GM21526 (cell line): ENCODE data around the gene SCMH1.

ENCODE experiments used
- ATAC-seq: cut with Tn5 transposase; IDR thresholded peaks from one replicate; pipeline ENCODE4 v1.9.1; 2021; ENCODE audit warnings: moderate library complexity; ENCODE audit not compliant: unreplicated experiment, low FRiP score

SCMH1 gene

GRCh38 chr1:41241749-41242341 lies at the start of gene SCMH1:
Gene SCMH1 (minus strand): TSS chr1:41242306. CDS start chr1:41186133, 56,173 bp downstream.
- ATAC-seq: peak; percentile 41

DNA sequence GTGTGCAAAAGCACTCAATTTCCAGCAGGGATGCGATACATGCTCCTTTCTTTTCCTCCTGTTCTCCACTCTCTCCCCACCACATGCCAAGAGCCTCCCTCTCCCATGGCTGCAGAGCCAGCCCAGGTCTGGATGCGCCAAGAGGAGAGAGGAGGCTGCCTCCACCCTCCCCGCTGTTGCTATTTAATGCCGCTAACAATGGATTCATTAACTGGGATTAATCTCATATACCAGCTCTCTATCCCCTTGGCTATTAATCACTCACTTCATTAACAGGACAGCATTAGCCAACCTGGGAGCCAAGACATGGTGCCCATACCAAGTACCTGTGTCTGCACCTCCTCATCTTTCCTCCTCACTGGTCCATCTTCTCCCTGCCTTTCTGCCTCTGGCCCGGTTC lies 49.1 kb upstream of the SCMH1 start:
- no peak for ATAC-seq

DNA sequence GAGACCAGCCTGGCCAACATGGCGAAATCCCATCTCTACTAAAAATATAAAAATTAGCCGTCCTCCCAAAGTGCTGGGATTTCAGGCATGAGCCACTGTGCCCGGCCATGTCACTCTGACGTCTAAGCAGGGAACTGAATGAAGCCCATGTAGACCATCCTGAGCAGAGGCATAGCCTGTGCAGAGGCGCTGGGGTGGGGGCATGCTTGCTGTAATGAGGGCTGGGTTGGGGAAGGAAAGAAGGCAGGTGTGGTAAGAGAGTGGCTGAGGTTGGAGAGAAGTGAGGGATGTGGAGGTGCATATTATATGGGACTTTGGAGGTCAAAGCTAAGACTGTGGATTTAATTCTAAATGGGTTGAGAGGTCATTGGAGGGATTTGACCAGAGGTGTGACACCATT lies 47.1 kb upstream of the SCMH1 start:
- no peak for ATAC-seq

DNA sequence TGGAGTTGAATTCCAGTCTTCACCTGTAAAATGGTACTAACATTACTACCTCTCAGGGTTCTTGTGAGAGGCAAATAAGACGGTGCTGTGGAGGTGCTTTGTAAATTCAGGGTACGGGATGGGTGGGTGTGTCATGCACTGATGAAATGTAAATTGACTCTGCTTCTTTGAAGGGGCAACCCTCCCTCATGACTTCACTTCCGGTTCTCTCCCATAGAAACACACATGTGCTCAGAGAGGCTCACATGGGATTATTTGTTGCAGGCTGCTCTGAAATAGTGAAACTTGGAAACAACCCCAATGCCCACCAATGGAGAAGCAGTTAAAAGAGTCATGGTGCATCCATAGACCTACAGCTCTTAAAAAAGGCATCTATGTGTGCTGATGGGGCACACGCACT lies 44.9 kb upstream of the SCMH1 start:
- no peak for ATAC-seq

GRCh38 chr1:41286486-41286885 lies 44.4 kb upstream of the SCMH1 start:
- ATAC-seq: no peak

GRCh38 chr1:41285818-41286217 lies 43.7 kb upstream of the SCMH1 start:
- no peak for ATAC-seq

DNA sequence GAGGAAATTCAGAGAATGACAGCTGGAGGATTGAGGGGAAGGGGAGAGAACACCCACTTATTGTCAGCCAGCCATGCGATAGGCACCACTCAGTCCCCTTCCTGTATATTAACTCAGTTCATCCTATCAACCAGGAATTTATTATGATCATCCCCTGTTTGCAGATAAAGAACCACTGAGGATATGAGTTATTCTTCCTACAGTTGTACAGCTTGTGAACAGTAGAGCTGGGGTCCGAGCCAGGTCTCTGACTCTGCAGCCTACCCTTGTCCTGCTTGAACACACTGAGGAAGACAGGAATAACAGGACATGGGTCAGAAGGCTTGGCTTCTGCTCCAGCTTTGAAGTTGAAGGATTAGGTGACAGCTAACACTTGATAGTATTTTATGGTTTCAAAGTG lies 42.0 kb upstream of the SCMH1 start:
- ATAC-seq: no peak

- no peak for ATAC-seq
Measured at GRCh38 chr1:41282679-41283317, 40.7 kb upstream of the SCMH1 start.

GRCh38 chr1:41281334-41281733 lies 39.2 kb upstream of the SCMH1 start:
- ATAC-seq: no peak

- no peak for ATAC-seq
Measured at GRCh38 chr1:41280202-41281032, 38.3 kb upstream of the SCMH1 start.

GRCh38 chr1:41278076-41278475 lies 36.0 kb upstream of the SCMH1 start:
- ATAC-seq: no peak

- ATAC-seq: no peak
Measured at GRCh38 chr1:41277371-41277975, 35.4 kb upstream of the SCMH1 start.

GRCh38 chr1:41275831-41276230 lies 33.7 kb upstream of the SCMH1 start:
- no peak for ATAC-seq

DNA sequence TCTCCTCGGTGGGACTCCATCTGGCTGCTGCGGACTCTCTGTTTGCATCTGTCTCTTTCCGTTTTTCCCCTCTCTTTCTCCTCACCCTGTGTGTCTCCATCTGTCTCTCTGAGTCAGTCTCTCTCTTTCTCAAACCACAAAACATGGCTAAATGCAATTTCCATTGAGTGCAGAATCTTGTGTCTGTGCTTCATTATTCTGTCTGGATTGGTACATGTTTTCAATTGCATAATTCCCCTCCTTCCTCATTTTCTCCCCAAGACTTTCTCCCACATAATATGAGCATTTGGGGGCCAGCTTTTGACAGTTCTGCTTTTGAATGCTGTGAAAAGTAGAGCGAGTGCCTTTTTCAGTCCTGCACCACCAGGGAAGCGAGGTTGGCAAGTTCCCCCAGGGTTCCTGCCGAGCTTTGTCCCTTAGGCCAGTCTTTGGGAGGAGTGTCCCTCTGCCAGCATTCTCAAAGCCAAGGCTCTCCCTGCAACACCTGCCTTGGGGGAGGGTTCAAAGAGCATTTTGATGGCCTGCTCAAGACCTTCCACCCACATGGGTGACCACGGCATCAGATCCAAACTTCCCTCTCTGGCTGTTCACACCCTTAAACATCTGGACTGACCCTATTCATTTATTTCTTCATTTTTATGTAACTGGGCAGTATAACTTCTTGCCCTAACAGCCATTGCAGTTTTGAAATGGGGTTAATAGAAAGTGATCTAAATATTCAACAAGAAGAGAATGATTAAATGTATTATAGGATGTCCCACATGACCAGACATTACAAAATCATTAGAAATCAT lies 32.8 kb upstream of the SCMH1 start:
- ATAC-seq: no peak

DNA sequence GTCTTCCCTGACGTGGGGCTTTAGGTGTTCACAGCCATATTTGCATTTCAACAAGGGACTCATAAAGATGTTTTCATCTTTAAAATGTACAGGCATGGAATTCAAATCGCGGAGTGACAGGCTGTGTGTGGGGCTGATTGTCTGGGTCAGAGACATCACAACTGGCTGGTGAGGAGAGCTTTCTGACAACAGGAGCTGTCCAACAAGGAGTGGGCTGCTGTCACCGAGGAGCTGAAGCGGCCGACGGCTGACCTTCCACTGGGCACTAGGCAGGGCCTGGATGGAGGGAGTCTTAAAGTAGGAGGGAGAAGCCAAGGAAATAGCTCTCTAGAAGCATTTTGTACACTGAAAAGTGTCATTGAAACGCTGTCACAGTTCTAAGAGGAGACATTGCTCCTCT lies 30.5 kb upstream of the SCMH1 start:
- no peak for ATAC-seq

DNA sequence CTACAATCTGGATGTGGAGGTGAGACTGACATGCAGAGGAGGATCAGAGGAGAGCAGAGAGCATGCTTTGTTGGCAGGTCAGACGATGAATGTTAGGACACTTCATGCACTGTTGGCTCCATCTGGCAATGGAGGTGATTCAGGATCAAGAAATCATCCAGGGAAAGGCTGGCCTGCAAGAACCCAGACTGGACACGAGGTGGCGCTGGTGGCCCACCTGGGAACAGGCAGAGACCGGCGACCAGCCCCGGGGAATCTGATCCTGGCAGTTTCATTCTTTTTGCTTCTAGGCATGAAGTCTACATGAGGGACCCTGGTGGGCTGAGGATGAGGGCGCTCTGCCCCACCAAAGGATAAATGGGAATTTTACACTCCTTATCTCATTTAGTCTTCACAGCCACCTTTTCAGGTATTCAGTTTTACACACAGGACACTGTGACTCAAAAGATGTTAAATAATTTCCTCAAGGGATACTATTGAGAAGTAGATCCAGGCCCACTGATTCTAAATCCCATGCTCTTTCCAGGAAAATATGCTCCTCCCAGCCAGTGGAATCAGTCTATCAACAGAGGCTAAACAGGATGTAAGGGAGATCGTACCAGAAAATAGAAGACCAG lies 26.2 kb upstream of the SCMH1 start:
- ATAC-seq: no peak

- ATAC-seq: no peak
Measured at GRCh38 chr1:41261926-41262618, 20.0 kb upstream of the SCMH1 start.

DNA sequence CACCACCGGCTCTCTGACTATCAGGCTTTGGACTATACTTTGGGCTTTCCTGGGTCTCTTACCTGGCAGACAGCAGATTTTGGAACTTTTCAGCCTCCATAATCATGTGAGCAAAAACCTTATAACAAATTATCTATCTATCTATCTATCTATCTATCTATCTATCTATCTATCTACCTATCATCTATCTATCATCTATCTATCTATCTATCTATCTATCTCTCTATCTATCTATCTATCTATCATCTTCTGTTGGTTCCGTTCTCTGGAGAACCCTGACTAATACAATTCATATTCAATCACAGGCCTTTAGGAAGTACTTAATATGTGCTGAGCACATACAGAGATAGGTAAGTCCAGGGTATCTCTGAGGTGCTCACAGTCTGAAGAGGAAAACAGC lies 18.7 kb upstream of the SCMH1 start:
- ATAC-seq: no peak

DNA sequence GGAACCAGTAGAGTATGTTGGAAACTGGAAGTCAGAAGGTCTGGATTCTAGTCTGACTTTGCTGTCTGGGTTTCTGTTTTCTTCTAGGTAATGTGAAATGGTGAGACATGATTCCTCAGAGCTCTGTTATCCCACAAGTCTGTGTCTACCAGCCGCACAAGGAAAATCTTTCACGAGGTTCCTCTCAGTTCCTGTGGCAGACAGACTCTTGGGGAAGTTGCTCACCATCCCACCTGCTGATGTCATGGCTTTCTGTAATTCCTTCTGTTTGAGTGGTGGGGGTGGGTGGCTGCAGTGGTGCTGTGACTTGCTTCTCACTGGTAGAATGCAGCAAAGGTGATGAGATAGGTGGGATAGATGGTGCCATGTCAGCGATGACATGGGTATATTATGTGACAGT lies 17.1 kb upstream of the SCMH1 start:
- no peak for ATAC-seq

GRCh38 chr1:41255978-41256377 lies 13.9 kb upstream of the SCMH1 start:
- no peak for ATAC-seq
